ENCODE results near the gene TEP1.
"Not testable (repeated sequence)": the region's sequence is repeated elsewhere in the genome, so short reads cannot be mapped to it uniquely, and the experiment has no call there.

TEP1 gene

GRCh38 chr14:20454516-20455354, 41.4 kb upstream of the TEP1 start, which contains the start of the genes APEX1 and OSGEP:
Gene APEX1 (plus strand): TSS chr14:20455226. CDS start chr14:20455646, 420 bp downstream.
Gene OSGEP (minus strand): TSS chr14:20454812. CDS start chr14:20454683, 129 bp downstream.
- peak within 1 kb of the TSS; percentile 92 for H3K4me3 ChIP-seq (ENCODE audit: low read length)
- H3K27ac ChIP-seq (ENCODE audit: low read depth, low read length), result peak within 1 kb of the TSS; percentile 79
- H3K4me1 ChIP-seq (ENCODE audit: control insufficient read depth, low read length), result peaks cover 46% of the 10 kb centered on the region
- peaks cover 30% of the 10 kb centered on the region for H3F3A ChIP-seq (ENCODE audit: control insufficient read depth, insufficient read depth)
- no peak for TF ChIP-seq EZH2phosphoT487 (IDR thresholded peaks at IDR 0.05; ENCODE audit: borderline replicate concordance, low read length)
- TF ChIP-seq CTCF (IDR thresholded peaks at IDR 0.05; ENCODE audit: low read depth, low read length, poor library complexity, severe bottlenecking), result no peak
- peaks cover 91% of the 10 kb centered on the region for H3K36me3 ChIP-seq (ENCODE audit: control insufficient read depth, low read length)
- H3K4me2 ChIP-seq (ENCODE audit: low read length), result peak within 1 kb of the TSS; percentile 71
- no peaks in the 10 kb centered on the region for H3K27me3 ChIP-seq (ENCODE audit: control insufficient read depth, low read length)
- no peaks in the 10 kb centered on the region for H4K20me1 ChIP-seq (ENCODE audit: control insufficient read depth, insufficient read depth, low read depth, low read length)
- no peaks in the 10 kb centered on the region for H3K9me2 ChIP-seq (replicated peaks; ENCODE audit: control insufficient read depth, low read length)
- peaks cover 79% of the 10 kb centered on the region for H3K79me2 ChIP-seq (ENCODE audit: control insufficient read depth, low read length)
- no peaks in the 10 kb centered on the region for H3K9me3 ChIP-seq (ENCODE audit: control insufficient read depth, insufficient read depth, low read length)

- H3K4me1 ChIP-seq (ENCODE audit: control insufficient read depth, low read length), result peaks cover 29% of the 10 kb centered on the region
- not testable (repeated sequence) for H3K4me3 ChIP-seq (ENCODE audit: low read length); H4K20me1 ChIP-seq (ENCODE audit: control insufficient read depth, insufficient read depth, low read depth, low read length); H3K27me3 ChIP-seq (ENCODE audit: control insufficient read depth, low read length); H3K9me3 ChIP-seq (ENCODE audit: control insufficient read depth, insufficient read depth, low read length); H3K27ac ChIP-seq (ENCODE audit: low read depth, low read length); H3K9me2 ChIP-seq (replicated peaks; ENCODE audit: control insufficient read depth, low read length)
- H3K36me3 ChIP-seq (ENCODE audit: control insufficient read depth, low read length), result peaks cover 91% of the 10 kb centered on the region
- peaks cover 13% of the 10 kb centered on the region for H3F3A ChIP-seq (ENCODE audit: control insufficient read depth, insufficient read depth)
- H3K4me2 ChIP-seq (ENCODE audit: low read length), result peak overlapping the region; percentile 71; the same call in 1 of the 2 replicates
- peaks cover 60% of the 10 kb centered on the region for H3K79me2 ChIP-seq (ENCODE audit: control insufficient read depth, low read length)
Measured at GRCh38 chr14:20452831-20453230, 39.5 kb upstream of the TEP1 start.

GRCh38 chr14:20446889-20447288, 33.6 kb upstream of the TEP1 start:
- peaks cover 71% of the 10 kb centered on the region for H3K36me3 ChIP-seq (ENCODE audit: control insufficient read depth, low read length)
- no peaks in the 10 kb centered on the region for H4K20me1 ChIP-seq (ENCODE audit: control insufficient read depth, insufficient read depth, low read depth, low read length)
- no peaks in the 10 kb centered on the region for H3K27me3 ChIP-seq (ENCODE audit: control insufficient read depth, low read length)
- H3K9me2 ChIP-seq (replicated peaks; ENCODE audit: control insufficient read depth, low read length), result no peaks in the 10 kb centered on the region
- H3K79me2 ChIP-seq (ENCODE audit: control insufficient read depth, low read length), result peaks cover 3% of the 10 kb centered on the region
- H3K4me1 ChIP-seq (ENCODE audit: control insufficient read depth, low read length), result peaks cover 6% of the 10 kb centered on the region; the same call in 1 of the 2 replicates
- no peak overlapping the region for H3K4me2 ChIP-seq (ENCODE audit: low read length)
- TF ChIP-seq EZH2phosphoT487 (IDR thresholded peaks at IDR 0.05; ENCODE audit: borderline replicate concordance, low read length), result no peak
- TF ChIP-seq CTCF (IDR thresholded peaks at IDR 0.05; ENCODE audit: low read depth, low read length, poor library complexity, severe bottlenecking), result no peak
- no peak overlapping the region for H3K27ac ChIP-seq (ENCODE audit: low read depth, low read length)
- no peaks in the 10 kb centered on the region for H3K9me3 ChIP-seq (ENCODE audit: control insufficient read depth, insufficient read depth, low read length)
- H3F3A ChIP-seq (ENCODE audit: control insufficient read depth, insufficient read depth), result peaks cover 7% of the 10 kb centered on the region; the same call in 1 of the 2 replicates
- H3K4me3 ChIP-seq (ENCODE audit: low read length), result no peak overlapping the region

GRCh38 chr14:20443650-20444049, 30.3 kb upstream of the TEP1 start:
- not testable (repeated sequence) for H3K79me2 ChIP-seq (ENCODE audit: control insufficient read depth, low read length); H3K4me2 ChIP-seq (ENCODE audit: low read length); H3K9me3 ChIP-seq (ENCODE audit: control insufficient read depth, insufficient read depth, low read length); H3K27me3 ChIP-seq (ENCODE audit: control insufficient read depth, low read length); H3F3A ChIP-seq (ENCODE audit: control insufficient read depth, insufficient read depth); H3K4me3 ChIP-seq (ENCODE audit: low read length); H4K20me1 ChIP-seq (ENCODE audit: control insufficient read depth, insufficient read depth, low read depth, low read length); H3K9me2 ChIP-seq (replicated peaks; ENCODE audit: control insufficient read depth, low read length); H3K27ac ChIP-seq (ENCODE audit: low read depth, low read length)
- H3K36me3 ChIP-seq (ENCODE audit: control insufficient read depth, low read length), result peaks cover 40% of the 10 kb centered on the region
- H3K4me1 ChIP-seq (ENCODE audit: control insufficient read depth, low read length), result peaks cover 22% of the 10 kb centered on the region

Measured in DOHH2 (cell line).